ENCODE data around the gene XIRP2. TPM values are rescaled to one million over a fixed set of nuclear protein-coding genes. Genes with fewer than 3 reads are reported as not detected.

Gene XIRP2
- total and polyA plus RNA-seq, 2 of the 8 experiments (the other 6 are each of a cell fraction or from before 2014, with no cell fraction given) = 0.11 TPM; not detected in 1

GRCh38 chr2:166900700-166901099, 12.4 kb downstream of the XIRP2 start (continued):
- TF ChIP-seq CHD7 (IDR thresholded peaks at IDR 0.05; ENCODE audit: insufficient replicate concordance, low read length) (no peak), BCL11A (IDR thresholded peaks at IDR 0.05; ENCODE audit: low read depth in 2 of 2, low read length in 2 of 2) (no peak), CTCF (IDR thresholded peaks at IDR 0.05; ENCODE audit: control extremely low read depth in 1 of 3, insufficient read depth in 1 of 3, low read depth in 1 of 3, low read length in 3 of 3) (peak in 2 of 3 experiments; percentile 69 to 91; a peak in 3 of 4 replicates), SAP30 (IDR thresholded peaks at IDR 0.05; ENCODE audit: insufficient read depth, insufficient replicate concordance, low read length) (no peak), ATF2 (IDR thresholded peaks at IDR 0.05; ENCODE audit: low read length) (no peak), ZNF274 (IDR thresholded peaks at IDR 0.05; ENCODE audit: borderline replicate concordance, extremely low read depth, low read length) (no peak)

Measured in H1 (cell line).